HG03097 (cell line): ENCODE results near the gene EDEM2.
"Not testable (repeated sequence)": the region's sequence is repeated elsewhere in the genome, so short reads cannot be mapped to it uniquely, and the experiment has no call there.

Experiments
- ATAC-seq: cut with Tn5 transposase; IDR thresholded peaks from one replicate; pipeline ENCODE4 v1.9.1; 2021; ENCODE audit not compliant: unreplicated experiment, low FRiP score

EDEM2 gene

GRCh38 chr20:35133031-35133430 is 14.1 kb downstream of the EDEM2 start:
- ATAC-seq = no peak

- no peak for ATAC-seq
Measured at GRCh38 chr20:35131934-35132333, 15.2 kb downstream of the EDEM2 start.

DNA sequence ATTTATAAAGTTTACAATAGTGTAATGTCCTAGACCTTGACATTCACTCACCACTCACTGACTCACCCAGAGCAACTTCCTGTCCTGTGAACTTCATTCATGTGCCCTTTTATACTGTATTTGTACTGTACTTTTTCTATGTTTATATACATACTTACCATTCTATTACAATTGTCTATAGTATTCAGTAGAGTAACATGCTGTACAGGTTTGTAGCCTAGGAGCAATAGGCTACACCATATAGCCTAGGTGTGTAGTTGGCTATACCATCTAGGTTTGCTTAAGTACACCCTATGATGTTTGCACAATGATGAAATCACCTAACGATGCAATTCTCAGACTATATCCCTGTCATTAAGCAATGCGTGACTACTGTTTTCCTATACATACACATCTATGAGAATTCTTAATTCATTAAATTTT is 17.5 kb downstream of the EDEM2 start:
- no peak for ATAC-seq

- no peak for ATAC-seq
Measured at GRCh38 chr20:35125753-35126152, 21.4 kb downstream of the EDEM2 start.

DNA sequence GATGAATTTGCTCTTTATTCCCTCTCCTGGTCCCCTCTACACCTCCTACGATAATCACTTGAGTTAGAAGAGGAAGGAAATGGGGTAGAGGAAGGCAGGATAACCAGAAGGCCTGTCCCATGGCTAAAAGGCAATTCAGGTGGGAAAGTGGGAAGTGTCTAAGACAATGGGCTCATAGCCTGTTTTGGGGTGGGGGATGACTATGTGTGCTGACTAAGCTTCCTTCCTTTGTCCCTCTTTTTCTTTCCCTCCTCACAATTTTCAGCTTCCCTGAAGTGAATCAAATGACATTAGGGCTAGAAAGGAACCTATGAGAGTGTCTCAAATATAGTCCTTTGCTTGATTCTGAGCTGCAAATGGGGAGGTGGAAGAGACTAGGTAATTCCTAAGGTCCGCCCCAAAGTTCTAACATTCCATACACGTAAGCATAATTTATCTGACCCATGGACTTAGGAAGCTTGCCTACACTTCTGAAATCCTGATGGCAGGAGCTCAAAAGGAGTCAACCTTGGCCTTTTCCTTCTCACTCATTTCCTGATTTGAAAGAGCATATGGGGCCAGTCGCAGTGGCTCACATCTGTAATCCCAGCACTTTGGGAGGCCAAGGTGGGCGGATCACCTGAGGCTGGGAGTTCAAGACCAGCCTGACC is 24.3 kb downstream of the EDEM2 start:
- ATAC-seq = no peak

GRCh38 chr20:35121186-35121585 is 25.9 kb downstream of the EDEM2 start:
- no peak for ATAC-seq

- no peak for ATAC-seq
Measured at GRCh38 chr20:35120012-35120701, 27.0 kb downstream of the EDEM2 start.

DNA sequence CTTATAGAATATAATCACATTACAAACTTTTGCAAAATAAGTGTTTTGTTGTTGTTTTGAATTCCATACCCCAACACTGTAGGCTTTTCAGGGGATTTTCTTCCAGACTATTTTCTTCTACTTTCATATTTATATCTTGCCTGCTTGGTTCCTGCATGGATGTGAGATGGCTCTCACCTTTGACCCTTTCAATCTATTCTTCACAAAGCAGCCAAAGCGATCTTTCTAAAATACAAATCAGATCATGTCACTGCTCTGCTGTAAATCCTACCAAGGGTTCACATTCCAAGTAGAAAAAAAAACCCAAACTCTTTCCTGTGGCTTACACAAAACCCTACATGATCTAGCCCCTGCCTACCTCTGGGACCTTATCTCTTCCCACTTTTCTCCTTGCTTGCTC is 29.5 kb downstream of the EDEM2 start:
- ATAC-seq = no peak

DNA sequence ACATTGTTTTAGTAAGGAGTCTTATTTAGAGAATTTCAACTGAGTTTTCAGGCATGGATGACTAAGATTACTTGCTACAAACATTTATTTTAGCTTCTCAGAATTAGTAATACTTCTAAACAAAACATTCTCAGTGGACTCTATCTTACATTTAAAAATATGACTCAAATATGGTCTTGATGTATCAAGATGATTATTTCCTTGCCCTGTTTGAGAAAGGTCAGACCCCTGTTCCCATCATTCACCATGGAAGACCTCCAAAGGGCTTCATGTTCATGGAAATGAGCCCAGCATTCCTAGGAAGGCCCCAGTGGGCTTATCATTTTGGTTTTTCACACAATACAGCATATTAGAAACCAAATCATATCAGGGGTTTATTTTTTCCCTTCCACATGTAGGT is 29.9 kb downstream of the EDEM2 start:
- no peak for ATAC-seq

GRCh38 chr20:35116258-35116657 is 30.9 kb downstream of the EDEM2 start:
- no peak for ATAC-seq

DNA sequence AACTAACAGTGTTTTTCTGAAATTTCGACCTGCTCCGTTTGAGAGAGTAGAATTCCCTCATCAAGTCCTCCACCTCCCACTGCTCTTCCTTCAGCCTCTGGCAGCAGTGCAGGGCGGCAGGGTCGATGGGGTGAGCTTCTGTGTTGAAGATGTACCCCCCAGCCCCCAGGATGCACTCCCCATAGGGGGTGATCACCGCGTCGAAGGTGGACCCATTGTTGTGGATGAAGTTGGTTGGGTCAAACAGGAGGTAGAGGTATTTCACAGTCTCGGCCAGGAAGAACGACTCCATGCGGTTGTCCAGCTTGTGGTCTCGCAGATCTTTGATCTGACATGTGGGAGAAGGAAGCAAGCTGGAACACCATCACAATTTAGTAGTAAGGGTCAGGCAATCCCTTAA is 31.5 kb downstream of the EDEM2 start:
- ATAC-seq = no peak

- ATAC-seq = not testable (repeated sequence)
Measured at GRCh38 chr20:35112276-35112675, 34.9 kb downstream of the EDEM2 start.

DNA sequence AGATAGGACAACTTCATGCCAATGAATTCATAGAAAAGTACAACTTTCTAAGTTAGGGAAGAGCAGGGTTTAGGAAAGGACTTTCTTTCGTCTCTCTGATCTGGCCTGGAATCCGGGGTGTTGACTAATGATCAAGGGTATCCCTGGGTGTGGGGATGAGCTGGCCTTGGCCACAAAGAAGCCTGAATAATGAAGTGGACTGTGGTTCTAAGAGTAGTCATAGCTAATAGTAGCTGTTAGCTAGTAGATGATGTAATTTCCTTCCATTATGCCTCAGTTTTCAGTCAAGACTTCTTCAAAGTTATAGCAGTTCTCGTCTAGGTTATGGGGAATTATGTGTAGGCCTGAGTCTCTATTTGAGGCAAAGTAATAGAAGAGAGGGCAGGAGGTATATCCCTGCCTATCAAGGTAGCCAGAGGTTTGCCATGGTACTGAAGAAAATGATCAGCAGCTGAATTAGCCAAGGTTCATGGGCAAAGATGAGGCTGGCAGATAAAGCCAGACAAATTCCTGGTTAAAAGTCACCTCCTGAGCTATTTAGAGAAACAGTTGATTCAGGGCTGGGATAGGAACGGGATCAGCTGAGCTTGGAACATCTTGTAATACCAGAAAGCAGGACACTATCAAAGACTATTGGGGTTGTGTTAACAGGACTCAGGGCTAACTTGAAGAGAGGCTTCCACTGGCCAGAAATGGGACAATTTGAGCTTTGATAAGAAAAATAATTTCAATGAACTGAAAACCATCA is 35.8 kb downstream of the EDEM2 start:
- ATAC-seq = no peak

DNA sequence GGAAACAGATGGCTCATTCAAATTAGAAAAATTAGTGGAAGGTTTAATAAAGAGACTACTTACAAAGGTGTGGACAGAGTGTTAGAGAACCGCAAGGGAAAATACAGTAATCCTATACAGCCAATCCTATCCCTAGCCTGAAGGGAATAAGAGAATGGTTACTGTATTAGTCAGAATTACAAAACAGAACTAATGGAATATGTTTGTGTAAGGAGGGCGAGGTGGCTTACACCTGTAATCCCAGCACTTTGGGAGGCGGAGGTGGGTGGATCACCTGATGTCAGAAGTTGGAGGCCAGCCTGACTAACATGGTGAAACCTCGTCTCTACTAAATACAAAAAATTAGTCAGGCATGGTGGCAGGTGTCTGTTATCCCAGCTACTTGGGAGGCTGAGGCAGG is 38.2 kb downstream of the EDEM2 start:
- no peak for ATAC-seq

DNA sequence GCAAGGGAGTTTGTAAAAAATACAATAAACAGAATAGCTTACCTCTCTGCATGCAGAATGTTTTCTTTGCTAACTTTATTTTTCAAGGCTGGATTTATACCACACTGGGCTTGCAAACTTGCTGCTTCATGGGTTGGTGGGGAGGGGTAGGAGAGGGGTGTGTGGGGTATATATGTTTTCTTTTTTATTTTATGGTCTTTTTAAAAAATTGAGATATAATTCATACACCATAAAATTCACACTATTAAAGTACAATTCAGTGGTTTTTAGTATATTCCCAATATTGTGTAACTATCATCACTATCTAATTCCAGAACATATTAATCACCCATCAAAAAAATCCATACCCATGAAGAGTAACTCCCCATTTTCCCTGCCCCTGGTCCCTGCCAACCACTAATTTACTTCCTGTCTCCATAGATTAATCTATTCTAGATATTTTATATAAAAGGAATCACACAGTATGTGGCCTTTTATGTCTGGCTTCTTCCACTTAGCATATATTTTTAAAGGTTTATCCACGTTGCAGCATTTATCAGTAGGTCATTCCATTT is 40.2 kb downstream of the EDEM2 start:
- no peak for ATAC-seq

DNA sequence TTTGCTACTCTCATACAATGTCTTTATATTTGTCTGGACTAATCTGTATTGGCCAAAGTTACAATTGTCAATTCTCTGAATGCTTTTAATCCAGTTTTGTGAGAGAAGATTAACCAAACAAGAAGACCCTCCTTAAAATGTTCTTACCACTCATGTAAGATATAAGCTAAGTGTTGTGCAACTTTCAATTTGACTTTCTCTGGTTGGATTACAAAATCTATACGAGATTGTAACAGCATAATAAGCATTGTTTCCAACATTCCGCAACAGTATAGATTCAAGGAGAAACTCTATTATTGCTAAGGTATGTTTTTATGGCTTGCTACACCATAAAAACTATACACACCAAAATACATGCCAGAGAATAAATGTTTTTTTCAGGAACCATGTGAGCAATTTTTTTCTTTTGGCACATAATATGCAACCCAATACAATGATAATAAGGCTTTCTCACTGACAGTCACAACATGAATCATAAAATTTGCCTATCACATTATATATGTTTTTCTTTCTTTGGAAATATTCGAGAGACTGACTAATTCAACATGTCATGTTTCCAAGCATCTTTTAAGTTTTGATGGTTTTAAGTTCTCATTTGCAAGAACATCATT is 42.3 kb downstream of the EDEM2 start:
- ATAC-seq = no peak

DNA sequence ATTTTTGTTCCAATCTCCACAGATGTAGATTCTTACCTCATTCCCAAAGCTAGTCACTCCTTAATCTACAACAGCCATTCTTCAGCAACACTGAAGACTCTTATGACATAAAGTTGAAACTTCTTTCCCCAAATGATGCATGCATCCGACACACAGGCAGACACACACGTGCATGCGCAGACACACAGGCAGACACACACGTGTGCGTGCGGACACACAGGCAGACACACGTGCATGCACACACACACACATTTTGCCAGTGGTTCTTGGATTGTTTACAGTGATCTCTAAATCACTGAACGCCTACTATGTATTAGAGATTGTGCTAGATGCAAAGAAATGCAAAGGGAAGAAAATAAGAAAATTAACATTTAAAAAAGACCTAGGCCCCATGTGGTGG is 45.5 kb downstream of the EDEM2 start:
- no peak for ATAC-seq

DNA sequence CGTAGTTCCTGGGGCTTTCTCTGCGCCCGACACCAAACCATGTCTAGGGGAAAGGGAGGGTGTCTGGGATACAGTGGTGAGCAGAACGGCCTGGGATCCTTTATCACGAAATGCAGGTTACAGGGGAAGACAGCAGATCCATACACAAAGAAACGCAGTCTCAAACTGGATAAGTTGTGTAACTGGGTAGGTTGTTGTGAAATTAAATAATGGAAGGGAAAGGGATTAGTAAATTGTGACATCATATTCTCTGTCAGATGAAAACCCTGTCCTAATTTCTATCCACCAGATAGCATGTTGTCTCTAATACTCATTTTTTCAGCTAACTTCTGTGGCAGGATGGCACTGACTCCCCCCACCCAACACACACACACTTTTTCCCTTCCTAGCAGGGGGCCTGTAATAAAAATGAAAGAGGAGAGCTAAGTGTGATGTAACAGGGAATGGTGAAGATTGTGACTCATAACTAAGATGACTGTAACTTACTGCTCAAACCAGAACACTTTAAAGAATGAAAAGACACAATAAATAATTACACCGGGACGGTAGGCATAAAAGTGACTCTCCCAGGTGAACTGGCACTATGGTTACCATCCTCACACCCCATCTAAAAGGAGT is 53.8 kb downstream of the EDEM2 start:
- no peak for ATAC-seq

DNA sequence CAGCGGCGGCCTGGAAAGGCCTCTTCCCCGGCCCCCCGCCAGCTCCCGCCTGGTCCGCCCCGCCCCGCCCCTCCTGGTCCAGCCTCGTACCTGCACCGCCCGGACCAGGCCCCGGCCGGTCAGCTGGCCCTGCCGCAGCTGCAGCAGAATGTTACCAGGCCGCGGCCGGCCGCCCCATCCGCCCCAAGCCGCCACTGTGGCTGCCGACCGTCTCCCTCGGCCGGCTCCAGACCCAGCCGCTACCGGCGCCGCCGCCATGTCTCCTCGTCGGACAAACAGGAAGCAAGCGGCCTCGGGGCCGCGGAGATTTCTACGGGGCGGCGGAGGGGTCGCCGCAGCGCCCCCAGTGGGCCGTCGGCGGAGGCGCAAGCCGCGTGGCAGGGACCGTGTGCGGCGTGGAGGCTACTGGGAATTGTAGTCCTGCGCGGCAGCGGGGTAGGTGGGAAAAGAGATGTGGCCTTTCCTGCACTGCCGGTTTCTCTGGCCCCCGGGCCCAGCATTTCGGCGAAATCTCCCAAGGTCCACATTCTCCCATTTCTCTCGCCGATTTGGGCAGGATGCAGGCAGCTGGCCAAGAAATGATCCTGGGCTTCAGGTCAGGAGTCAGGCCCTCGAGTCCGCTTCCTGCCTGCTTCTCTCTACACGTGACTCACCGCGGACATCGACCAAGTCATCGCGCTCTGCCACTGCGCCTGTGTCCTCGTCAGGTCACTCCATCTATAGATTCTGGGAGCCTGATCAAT is 54.4 kb downstream of the EDEM2 start, which contains the start of gene TRPC4AP:
TRPC4AP (minus strand) TSS at position 284 of the 743 bp plus-strand sequence; CDS start at position 258, 26 bp downstream.
- ATAC-seq = peak; percentile 92
